GM12878 (cell line): ENCODE data around the gene ACACB. TPM values are rescaled to one million over a fixed set of nuclear protein-coding genes. Genes with fewer than 3 reads are reported as not detected.

Experiments
- ATAC-seq: fragments of 200-7000 bp; cut with Tn5 transposase; 3 replicates; pipeline ENCODE4 v1.9.1; 2020; ENCODE audit warnings: mild to moderate bottlenecking, moderate library complexity
- BruUV-seq: library from RNA; stranded (reverse); fragments of 400-500 nt; replicated peaks from 2 replicates; lab custom pipeline; 2021; lab: Mats Ljungman, UMichigan
- CTCF ChIA-PET: fragments of 300-600 bp; sonication (Branson Sonifier 250); formaldehyde crosslinking; extraction: SDS; loops from one replicate; lab custom pipeline; 2021; ENCODE audit warnings: inconsistent platforms; lab: Yijun Ruan, JAX
- POLR2A ChIA-PET: fragments of 350-600 bp; formaldehyde crosslinking; extraction: SDS; loops from one replicate; lab custom pipeline; 2021; ENCODE audit warnings: inconsistent platforms; lab: Charles Lee
- RAD21 ChIA-PET: fragments of 300-600 bp; sonication (Branson Sonifier 250); formaldehyde crosslinking; loops from one replicate; lab custom pipeline; 2023; ENCODE audit warnings: antibody characterized with exemption; ENCODE audit not compliant: unreplicated experiment; lab: Charles Lee
- SMC1A ChIA-PET: fragments of 300-600 bp; sonication (Branson Sonifier 250); formaldehyde crosslinking; loops from one replicate; lab custom pipeline; 2023; ENCODE audit not compliant: unreplicated experiment, uncharacterized antibody; lab: Charles Lee
- DNase-seq: peaks from one replicate; pipeline ENCODE4 v3.0.0-alpha.2; 2011; ENCODE audit warnings: low read depth, low spot score
- FAIRE-seq: peaks from 3 replicates; lab custom pipeline; 2011; peaks lifted over from hg19 to GRCh38; lab: Jason Lieb, UNC
- H2AFZ ChIP-seq: 2 replicates; pipeline ENCODE4 v1.6.0; 2011; ENCODE audit warnings: low read depth, low read length, control low read depth; ENCODE audit not compliant: control insufficient read depth
- H3K27ac ChIP-seq: 2 replicates; pipeline ENCODE4 v1.5.1; 2011; ENCODE audit warnings: control low read depth; ENCODE audit not compliant: control insufficient read depth, insufficient read depth
- H3K27me3 ChIP-seq, 2 experiments: replicated peaks in 1 of 2; 2 replicates each; pipeline versions ENCODE4 v1.6.0 to v1.6.1; 2011; ENCODE audit warnings: low read length in 1 of 2; ENCODE audit not compliant: control insufficient read depth in 2 of 2, insufficient read depth in 2 of 2
- H3K36me3 ChIP-seq, 2 experiments: 2 replicates each; pipeline ENCODE4 v1.5.1; 2011; ENCODE audit warnings: low read length in 1 of 2; ENCODE audit not compliant: control insufficient read depth in 2 of 2, insufficient read depth in 2 of 2
- H3K4me1 ChIP-seq: 2 replicates; pipeline ENCODE4 v1.6.1; 2011; ENCODE audit warnings: mild to moderate bottlenecking, low read length, moderate library complexity, mixed read lengths; ENCODE audit not compliant: control insufficient read depth, insufficient read depth
- H3K4me2 ChIP-seq: 2 replicates; pipeline ENCODE4 v1.6.0; 2011; ENCODE audit warnings: control low read depth; ENCODE audit not compliant: control insufficient read depth, insufficient read depth
- H3K4me3 ChIP-seq: fragments of 200-600 bp; sonication (generic); 2 replicates; pipeline ENCODE4 v1.5.1; 2016
- H3K79me2 ChIP-seq: 2 replicates; pipeline ENCODE4 v1.6.0; 2011; ENCODE audit warnings: low read length; ENCODE audit not compliant: control insufficient read depth, insufficient read depth
- H3K9ac ChIP-seq: 2 replicates; pipeline ENCODE4 v1.8.0; 2011; ENCODE audit warnings: low read length, control low read depth, mixed read lengths; ENCODE audit not compliant: control insufficient read depth, insufficient read depth
- H3K9me3 ChIP-seq: replicated peaks from 3 replicates; pipeline ENCODE4 v1.5.1; 2011; ENCODE audit warnings: mild to moderate bottlenecking, low read length; ENCODE audit not compliant: control insufficient read depth, insufficient read depth
- H4K20me1 ChIP-seq: 2 replicates; pipeline ENCODE4 v1.6.0; 2011; ENCODE audit not compliant: control insufficient read depth, insufficient read depth
- BMI1 ChIP-seq: fragments of 450-650 bp; IDR thresholded peaks from 2 replicates; pipeline ENCODE4 v1.6.1; 2016; ENCODE audit warnings: mild to moderate bottlenecking, moderate library complexity, borderline replicate concordance
- CHD1 ChIP-seq: IDR thresholded peaks from 2 replicates; pipeline ENCODE4 v1.6.1; 2012; ENCODE audit warnings: low read depth, low read length, improper control_type of control experiment
- FOXM1 ChIP-seq: IDR thresholded peaks from 2 replicates; pipeline ENCODE4 v1.6.1; 2012; ENCODE audit warnings: low read depth, mild to moderate bottlenecking, inconsistent platforms, low read length, moderate library complexity
- RAD51 ChIP-seq: fragments of 450-650 bp; IDR thresholded peaks from 2 replicates; pipeline ENCODE4 v1.6.1; 2016; ENCODE audit warnings: moderate library complexity, mild to moderate bottlenecking, inconsistent platforms
- SUZ12 ChIP-seq: fragments of 200-600 bp; sonication (generic); IDR thresholded peaks from one replicate; pipeline ENCODE4 v1.6.1; 2018; ENCODE audit warnings: antibody characterized with exemption, mild to moderate bottlenecking; ENCODE audit not compliant: unreplicated experiment
- TBL1XR1 ChIP-seq: IDR thresholded peaks from 2 replicates; pipeline ENCODE4 v1.6.1; 2012; ENCODE audit warnings: low read depth, low read length, improper control_type of control experiment
- TCF3 ChIP-seq: IDR thresholded peaks from 2 replicates; pipeline ENCODE4 v1.6.1; 2012; ENCODE audit warnings: low read depth, mild to moderate bottlenecking, low read length, borderline replicate concordance; ENCODE audit not compliant: insufficient read depth
- WGBS: methylation state at CpG from one replicate; pipeline ENCODE4 v1.1.6; 2016; ENCODE audit warnings: low lambda C conversion rate; ENCODE audit not compliant: insufficient replicate concordance, insufficient coverage; ENCODE audit errors: missing lambda C conversion rate; 5-methylcytosine and 5-hydroxymethylcytosine counted together
- in situ Hi-C: fragments of 300-500 bp; cut with MboI; formaldehyde crosslinking; loops from 9 replicates; pipeline ENCODE4 v1.14.3; 2018; ENCODE audit warnings: mixed read lengths
- intact Hi-C: fragments of 100-400 bp; cut with micrococcal nuclease; formaldehyde crosslinking; loops from one replicate; pipeline ENCODE4 v1.14.2; 2022; ENCODE audit not compliant: unreplicated experiment
- polyA plus RNA-seq, 11 experiments: library from polyadenylated mRNA; depleted of rRNA in 4 of 11; unstranded in 6 of 11; stranded (reverse) in 5 of 11; fragments of >200 nt; fragmentation: Nextera tagmentation in 4 of 11; fragmentation: Illumina TruSeq in 1 of 11; extraction: Ambion mirVana in 4 of 11; extraction: Trizol in 1 of 11; gene quantifications; 1 replicate in 1 of 11; 2 replicates in 10 of 11; pipeline versions ENCODE4 v1.2.1 to v1.2.3, GENCODE V29; 2011 to 2016; ENCODE audit warnings: inconsistent platforms in 2 of 11, missing spikeins in 2 of 11, low read depth in 1 of 11
- total RNA-seq, 4 experiments: library from RNA; depleted of rRNA in 3 of 4; stranded (reverse); fragments of >200 nt in 3 of 4; fragmentation: Illumina TruSeq in 1 of 4; extraction: Trizol in 1 of 4; gene quantifications; 2 replicates each; pipeline versions ENCODE4 v1.2.1 to v1.2.3, GENCODE V29; 2013 to 2021

Gene ACACB
- total and polyA plus RNA-seq, 10 of the 15 experiments (the other 5 are each of a cell fraction or from before 2014, with no cell fraction given), result 0.05 to 1.9 (median 0.38) TPM; not detected in 2

- H3K4me2 ChIP-seq, result no peak overlapping the region
- no peaks in the 10 kb centered on the region for H3K36me3 ChIP-seq
- ChIA-PET CTCF (no interaction called here), POLR2A (no interaction called here), SMC1A (no interaction called here), RAD21 (no interaction called here)
- WGBS, result 80% methylated on average over 12 of the region's 12 CpGs
- no TSS peak for BruUV-seq
- no peaks in the 10 kb centered on the region for H3K27me3 ChIP-seq
- ATAC-seq (no peak), FAIRE-seq (no peak), DNase-seq (no peak)
- H3K9ac ChIP-seq, result no peak overlapping the region
- in situ Hi-C loops (no loop called here), intact Hi-C loops (no loop called here)
- no peaks in the 10 kb centered on the region for H3K79me2 ChIP-seq
- no peak overlapping the region for H3K27ac ChIP-seq
- no peaks in the 10 kb centered on the region for H3K9me3 ChIP-seq
- TF ChIP-seq SUZ12 (no peak), FOXM1 (no peak), TBL1XR1 (no peak), RAD51 (no peak), BMI1 (no peak), TCF3 (no peak)
- no peak overlapping the region for H3K4me3 ChIP-seq
- H3K4me1 ChIP-seq, result no peaks in the 10 kb centered on the region
- no peak overlapping the region for H2AFZ ChIP-seq
- H4K20me1 ChIP-seq, result no peaks in the 10 kb centered on the region
Observed at GRCh38 chr12:109185441-109185840, 69.1 kb downstream of the ACACB start.

GRCh38 chr12:109186993-109187653, 70.7 kb downstream of the ACACB start:
- intact Hi-C loops (no loop called here), in situ Hi-C loops (no loop called here)
- POLR2A ChIA-PET, result no interaction called here
- no peak for TF ChIP-seq CHD1
- no peak for FAIRE-seq
- ATAC-seq, result no peak
- no peak overlapping the region for H3K27ac ChIP-seq
- WGBS, result 37% methylated on average over 10 of the region's 10 CpGs
- no peak for DNase-seq
- no peak overlapping the region for H3K4me2 ChIP-seq
- no peaks in the 10 kb centered on the region for H3K9me3 ChIP-seq
- BruUV-seq, result no TSS peak
- H2AFZ ChIP-seq, result no peak overlapping the region
- no peaks in the 10 kb centered on the region for H3K36me3 ChIP-seq
- no peak overlapping the region for H3K4me3 ChIP-seq
- CTCF ChIA-PET, result no interaction called here
- H3K79me2 ChIP-seq, result no peaks in the 10 kb centered on the region
- H3K4me1 ChIP-seq, result no peaks in the 10 kb centered on the region
- SMC1A ChIA-PET, result no interaction called here
- no peak overlapping the region for H3K9ac ChIP-seq
- RAD21 ChIA-PET, result no interaction called here
- H4K20me1 ChIP-seq, result no peaks in the 10 kb centered on the region
- H3K27me3 ChIP-seq, result no peaks in the 10 kb centered on the region
